Mesenteric fat pad (tissue), 1 donor: ENCODE results near the gene NUP50. TPM values are rescaled to one million over a fixed set of nuclear protein-coding genes. Genes with fewer than 3 reads are reported as not detected.

Experiments
- DNase-seq: peaks from one replicate; pipeline ENCODE4 v3.0.0-alpha.2; 2020; ENCODE audit warnings: low spot score
- microRNA-seq: library from miRNA; unstranded; fragments of <30 nt; microRNA quantifications from one replicate; pipeline ENCODE4 v1.2.0, GENCODE V29; 2020; ENCODE audit warnings: borderline number of aligned reads
- total RNA-seq: library from RNA; stranded (reverse); fragmentation: NEBNext Ultra II Directional; extraction: Animal tissue kit (Norgen Biotek cat#: 25700); gene quantifications from one replicate; pipeline ENCODE4 v1.2.1, GENCODE V29; 2021
- donor health status: DM: yes; HTN: yes; CAD: no.

The NUP50 gene
- total RNA-seq, 1 donor from 2014 or later = 58.0 TPM

DNA sequence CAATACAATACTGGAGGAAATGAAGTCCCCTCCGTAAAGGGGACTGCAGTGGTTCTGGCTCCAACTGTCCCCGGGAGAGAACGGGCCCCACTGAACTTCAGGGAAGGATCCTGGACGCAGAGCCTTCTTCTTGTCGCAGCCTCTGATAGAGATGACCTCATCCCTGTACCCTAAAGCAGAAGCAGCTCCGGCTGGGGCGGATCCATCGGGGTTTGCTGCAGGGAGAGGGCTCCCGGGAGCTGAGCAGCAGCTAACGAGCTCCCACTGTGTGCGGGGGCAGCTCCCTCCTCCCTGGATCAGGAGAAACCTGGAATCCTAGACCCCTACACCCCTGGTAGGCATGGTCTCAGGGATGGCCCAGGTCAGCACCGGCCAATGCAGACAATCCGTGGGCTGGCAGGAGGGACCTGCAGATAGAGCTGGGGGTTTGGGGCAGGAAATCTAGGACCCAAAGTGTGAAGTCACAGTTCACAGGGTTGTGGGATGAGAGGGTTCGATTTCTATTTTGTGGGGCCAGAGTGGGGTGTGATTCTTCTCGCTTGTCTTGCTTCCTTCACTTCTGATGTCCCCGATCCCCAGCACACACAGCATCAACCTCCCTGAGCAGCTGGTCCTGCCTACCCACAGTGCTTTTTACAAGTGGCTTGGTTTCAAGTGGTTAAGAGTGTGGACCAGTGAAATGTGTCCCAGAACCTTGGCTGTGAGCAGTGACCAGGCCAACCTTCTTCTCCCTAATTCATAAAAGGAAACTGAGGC, 64.1 kb downstream of the NUP50 start:
- no peak for DNase-seq

- DNase-seq = no peak
Observed at GRCh38 chr22:45228401-45228754, 64.7 kb downstream of the NUP50 start.

DNA sequence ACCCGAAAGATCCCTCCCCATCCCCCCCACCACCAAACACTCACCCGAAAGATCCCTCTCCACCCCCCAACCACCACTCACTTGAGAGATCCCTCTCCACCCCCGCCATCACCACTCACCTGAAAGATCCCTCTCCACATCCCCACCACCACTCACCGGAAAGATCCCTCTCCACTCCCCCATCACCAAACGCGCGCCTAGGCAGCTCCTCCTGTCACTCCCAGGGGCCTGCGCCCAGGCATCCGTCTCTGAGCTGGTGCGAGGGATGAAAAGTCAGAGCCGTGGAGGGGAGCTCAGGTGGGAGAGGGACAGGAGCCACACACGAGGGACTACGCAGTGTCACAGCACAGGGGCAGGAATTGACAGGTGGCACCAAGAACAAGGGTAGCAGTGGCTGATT, 65.5 kb downstream of the NUP50 start:
- DNase-seq = no peak

GRCh38 chr22:45230026-45230721, 66.4 kb downstream of the NUP50 start:
- DNase-seq = no peak

DNA sequence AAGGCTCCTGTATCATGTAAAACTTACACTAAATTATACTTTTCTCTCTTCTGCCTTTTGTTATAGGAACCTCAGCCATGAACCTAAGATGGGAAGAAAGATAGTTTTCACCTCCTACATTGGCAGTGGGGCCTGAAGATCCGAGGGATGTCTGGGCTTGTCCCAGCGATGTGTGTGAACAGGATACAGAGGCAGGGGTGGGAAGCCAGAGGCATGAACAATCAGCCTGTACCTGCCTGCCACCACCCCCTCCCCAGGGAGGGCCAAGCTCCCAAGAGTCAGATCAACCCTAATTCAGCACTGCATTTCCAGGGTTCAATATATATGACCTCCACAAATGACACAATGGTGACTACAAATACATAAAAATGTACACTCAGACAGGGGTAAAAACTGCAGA, 67.6 kb downstream of the NUP50 start:
- no peak for DNase-seq

DNA sequence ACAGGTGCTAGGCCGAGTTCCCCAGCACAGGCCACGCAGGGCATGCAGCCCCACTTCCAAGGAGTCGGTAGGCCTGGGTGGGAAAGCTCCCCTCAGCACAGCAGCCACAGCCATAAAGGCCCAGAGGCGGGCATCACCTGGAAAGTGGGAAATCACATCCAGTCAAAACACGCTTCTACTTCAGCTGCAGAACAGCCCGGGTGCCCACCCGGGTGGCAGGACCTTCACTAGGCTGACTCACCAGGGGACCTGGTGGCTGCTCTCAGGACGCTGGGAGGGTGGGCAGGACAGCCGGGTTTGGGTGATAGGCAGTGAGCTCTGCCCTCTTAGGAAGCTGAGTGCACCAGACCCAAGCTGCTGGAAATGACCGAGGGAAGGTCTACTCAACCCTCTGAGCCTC, 69.7 kb downstream of the NUP50 start:
- no peak for DNase-seq

- DNase-seq = no peak
Observed at GRCh38 chr22:45233827-45234226, 70.1 kb downstream of the NUP50 start.

DNA sequence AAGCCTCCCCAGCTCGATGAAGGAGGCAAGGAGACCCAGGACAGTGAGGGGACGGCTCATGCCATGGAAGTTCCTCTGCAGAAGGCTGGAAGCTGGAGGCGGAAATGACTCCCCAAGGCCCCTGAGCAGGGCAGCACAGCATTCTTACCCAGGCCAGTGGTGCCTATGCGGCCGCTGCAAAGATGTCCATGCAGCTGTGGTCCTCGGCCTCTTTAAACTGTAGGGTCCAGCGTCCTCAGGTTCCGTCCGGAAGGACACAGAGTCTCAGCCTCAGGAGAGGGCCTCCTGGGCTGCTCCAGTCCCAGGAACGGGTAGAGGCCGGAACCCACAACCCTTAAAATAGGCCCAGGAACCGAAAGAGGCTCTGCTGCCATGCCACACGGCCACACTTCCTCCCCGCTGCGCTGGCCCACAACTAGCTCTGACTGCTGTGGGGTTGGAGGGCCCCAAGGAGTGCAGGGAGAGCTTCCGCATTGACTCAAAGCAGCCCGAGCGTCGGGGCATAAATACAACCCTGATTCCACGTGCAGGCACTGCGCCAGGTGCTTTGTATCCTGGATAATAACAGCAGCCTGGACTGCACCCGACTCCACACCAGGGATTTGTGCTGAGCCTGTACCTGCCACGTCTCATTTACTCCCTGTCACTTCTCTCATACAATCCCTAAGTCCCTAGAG, 71.5 kb downstream of the NUP50 start:
- DNase-seq = no peak

DNA sequence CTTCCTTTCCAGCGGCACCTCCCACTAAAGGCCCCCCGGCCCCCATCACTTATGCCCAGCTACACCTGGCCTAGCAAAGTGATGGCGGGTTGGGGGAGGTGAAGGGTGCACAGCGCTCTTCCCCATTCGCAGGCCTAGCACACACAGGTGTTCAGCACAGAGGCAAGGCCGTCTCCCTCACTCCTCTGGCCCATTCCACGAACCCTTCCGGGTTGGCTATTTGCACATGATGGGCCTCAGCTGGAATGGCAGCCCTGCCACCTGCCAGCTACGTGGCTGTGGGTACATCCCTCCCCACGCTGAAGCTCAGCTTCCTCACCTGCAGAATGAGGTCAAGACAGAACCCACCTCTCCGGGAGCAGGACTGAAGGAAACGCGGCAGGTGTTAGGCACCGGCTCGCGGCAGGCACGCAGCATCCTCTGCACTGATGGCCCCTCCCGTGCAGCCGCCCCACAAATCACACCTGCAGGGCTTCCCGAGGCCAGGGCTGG, 72.2 kb downstream of the NUP50 start:
- no peak for DNase-seq

DNA sequence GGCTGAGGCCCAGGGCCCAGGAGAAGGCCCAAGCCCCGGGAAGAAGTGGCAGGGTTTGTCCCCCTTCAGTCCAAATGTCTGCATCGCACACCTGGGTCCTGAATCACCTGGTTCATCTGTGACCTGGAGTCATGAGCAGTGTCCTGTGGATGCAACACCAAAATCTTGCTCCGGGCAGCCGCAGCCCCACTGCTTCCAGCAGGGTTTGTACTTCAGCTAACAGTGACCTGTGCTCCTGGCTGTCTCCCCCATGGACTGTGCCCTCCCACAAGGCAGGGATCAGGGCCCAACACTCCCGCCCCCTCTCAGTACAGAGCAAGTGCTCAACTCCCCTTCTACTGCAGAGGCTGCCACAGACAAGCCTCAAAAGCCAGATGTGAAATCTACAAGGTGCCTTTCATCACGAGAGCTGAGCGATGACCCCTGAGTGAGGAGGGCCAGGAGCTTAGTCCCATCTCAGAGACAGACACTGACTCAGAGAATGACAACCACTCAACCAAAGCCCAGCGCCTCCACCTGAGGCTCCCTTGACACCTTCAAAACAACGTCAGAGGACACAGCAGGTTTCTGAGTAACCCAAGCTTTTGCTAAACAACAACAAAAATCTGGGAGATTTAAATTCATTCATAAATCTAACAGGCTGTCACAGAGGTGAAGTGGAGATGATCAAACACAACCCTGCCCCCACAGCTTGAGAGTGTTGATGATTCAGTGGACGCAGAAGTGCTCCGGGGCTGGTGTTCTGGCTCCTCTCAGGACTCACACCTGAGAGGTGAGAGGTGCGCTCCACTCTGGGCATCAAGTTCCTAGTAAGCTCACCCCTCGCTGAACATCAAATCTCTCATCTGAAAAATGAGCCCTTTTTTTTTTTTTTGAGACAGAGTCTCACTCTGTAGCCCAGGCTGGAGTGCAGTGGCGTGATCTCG, 73.6 kb downstream of the NUP50 start:
- no peak for DNase-seq

Small RNA genes lying within 50 kb of the gene (microRNA-seq; reads per million reads assigned to microRNA genes)
- gene MIR1249 = 6.5 reads per million

Other genes starting within 250 kb of the NUP50 start
- not detected for gene PHF21B, start 153.9 kb upstream of the NUP50 start, total RNA-seq
- 65.7 TPM for gene KIAA0930, start 77.0 kb downstream of the NUP50 start, total RNA-seq
- gene UPK3A, start 121.0 kb downstream of the NUP50 start, total RNA-seq = not detected
- 22.2 TPM for gene FAM118A, start 146.0 kb downstream of the NUP50 start, total RNA-seq
- not detected for gene SMC1B, start 249.7 kb downstream of the NUP50 start, total RNA-seq
- not detected for gene RIBC2, start 249.8 kb downstream of the NUP50 start, total RNA-seq